GM12873 (cell line): ENCODE results near the gene UQCR10.

Experiments
- TF ChIP-seq, protein P1 (sequence below): IDR thresholded peaks from 2 replicates; pipeline ENCODE4 v1.5.1; 2012; ENCODE audit warnings: low read depth, mild to moderate bottlenecking, moderate library complexity, low read length, control low read depth; ENCODE audit not compliant: insufficient read depth; ENCODE audit errors: missing control alignments

Gene UQCR10

DNA sequence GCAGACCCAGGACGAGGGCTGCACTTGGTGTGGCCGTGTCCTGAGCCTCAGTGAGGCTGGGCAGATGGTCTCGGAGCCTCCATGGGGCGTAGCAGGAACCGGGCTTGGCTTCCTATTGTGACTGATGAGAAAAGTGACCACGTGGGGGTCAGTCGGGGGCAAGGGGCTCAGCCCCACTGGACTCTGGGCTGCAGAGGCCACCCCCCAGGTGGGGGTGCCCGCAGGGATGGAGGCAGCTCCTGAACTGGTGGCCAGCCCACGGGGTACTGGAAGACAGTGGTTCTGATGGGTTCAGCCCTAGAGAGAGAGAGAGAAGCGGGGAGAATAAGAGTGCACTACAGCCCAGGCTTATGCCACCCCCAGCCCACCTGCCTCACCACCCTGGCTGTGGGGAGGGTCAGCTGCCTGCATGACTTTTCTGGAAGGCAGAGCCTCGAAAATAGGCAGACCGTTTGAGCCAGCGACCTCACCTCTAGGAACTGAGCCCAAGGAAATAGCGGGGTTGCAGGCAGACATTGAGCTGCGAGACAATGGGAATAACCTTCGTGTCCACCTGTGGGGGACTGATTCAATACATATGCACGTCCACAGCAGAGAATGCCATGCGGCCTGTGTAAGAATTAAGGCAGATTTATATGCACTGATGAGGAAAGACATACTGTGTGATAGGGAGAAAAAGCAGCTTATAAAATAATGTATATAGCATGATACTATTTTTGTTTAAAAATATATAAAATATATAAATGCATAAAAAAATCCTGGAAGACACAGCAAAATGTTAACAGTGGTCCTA, 35.9 kb upstream of the UQCR10 start:
- TF ChIP-seq, protein P1, sequence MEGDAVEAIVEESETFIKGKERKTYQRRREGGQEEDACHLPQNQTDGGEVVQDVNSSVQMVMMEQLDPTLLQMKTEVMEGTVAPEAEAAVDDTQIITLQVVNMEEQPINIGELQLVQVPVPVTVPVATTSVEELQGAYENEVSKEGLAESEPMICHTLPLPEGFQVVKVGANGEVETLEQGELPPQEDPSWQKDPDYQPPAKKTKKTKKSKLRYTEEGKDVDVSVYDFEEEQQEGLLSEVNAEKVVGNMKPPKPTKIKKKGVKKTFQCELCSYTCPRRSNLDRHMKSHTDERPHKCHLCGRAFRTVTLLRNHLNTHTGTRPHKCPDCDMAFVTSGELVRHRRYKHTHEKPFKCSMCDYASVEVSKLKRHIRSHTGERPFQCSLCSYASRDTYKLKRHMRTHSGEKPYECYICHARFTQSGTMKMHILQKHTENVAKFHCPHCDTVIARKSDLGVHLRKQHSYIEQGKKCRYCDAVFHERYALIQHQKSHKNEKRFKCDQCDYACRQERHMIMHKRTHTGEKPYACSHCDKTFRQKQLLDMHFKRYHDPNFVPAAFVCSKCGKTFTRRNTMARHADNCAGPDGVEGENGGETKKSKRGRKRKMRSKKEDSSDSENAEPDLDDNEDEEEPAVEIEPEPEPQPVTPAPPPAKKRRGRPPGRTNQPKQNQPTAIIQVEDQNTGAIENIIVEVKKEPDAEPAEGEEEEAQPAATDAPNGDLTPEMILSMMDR = no peak

DNA sequence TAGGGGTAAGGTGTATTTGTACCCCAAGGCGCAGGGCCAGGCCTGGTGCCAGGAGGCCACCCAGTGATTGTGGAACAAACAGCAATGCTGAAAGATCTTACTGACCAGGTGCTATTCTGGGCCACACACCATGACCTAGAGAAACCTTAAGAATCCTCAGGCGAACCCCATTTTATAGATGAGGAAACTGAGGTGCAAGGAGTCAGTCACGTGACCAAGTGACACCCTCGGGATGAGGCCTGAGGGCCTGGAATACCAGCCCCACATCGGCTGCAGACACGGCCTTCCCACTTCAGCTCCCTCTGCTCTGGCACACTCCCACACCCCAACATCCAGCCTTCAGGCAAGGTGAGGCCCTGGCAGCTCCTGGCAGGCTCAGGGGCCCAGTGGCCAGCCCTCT, 34.3 kb upstream of the UQCR10 start:
- TF ChIP-seq, protein P1 = no peak

DNA sequence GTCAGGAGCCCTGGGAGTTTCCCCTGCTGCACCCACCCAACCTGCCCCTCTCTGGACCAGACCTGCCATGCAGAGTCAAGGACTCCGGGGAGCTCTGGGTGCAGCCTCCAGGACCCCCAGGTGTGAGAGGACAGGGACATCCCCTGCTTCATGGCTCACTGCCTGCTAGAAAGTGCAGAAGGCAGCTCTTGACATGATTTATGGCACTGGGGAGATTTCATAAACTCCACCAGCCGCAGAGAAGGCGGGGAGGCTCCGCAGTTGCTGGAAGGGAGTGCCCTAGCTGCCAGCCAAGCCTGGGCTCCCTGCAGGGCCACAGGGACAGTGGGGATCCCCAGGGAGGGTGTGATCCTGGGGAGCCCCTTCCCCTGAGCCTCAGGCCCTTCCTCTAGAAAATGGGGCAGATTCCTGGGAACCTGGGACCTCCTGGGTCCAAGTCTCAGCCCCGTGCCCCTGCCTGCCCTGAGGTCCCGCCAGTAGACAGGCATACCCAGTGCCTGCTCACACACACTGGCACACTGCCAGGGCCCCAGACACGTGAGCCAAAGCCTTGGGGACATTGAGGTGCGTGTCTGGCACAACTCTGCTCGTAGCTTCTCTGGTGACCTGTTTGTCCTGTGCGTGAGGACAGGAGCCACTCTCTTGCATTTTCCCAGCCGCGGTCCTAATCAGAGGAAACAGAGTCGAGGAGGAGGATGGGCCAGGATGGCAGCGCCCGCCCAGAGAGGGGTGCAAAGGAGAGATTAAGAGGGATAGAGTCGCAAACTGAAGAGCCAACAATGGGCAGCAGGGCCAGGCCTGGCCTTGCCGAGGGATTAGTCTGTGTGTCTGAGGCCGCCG, 33.6 kb upstream of the UQCR10 start:
- TF ChIP-seq, protein P1 = no peak

DNA sequence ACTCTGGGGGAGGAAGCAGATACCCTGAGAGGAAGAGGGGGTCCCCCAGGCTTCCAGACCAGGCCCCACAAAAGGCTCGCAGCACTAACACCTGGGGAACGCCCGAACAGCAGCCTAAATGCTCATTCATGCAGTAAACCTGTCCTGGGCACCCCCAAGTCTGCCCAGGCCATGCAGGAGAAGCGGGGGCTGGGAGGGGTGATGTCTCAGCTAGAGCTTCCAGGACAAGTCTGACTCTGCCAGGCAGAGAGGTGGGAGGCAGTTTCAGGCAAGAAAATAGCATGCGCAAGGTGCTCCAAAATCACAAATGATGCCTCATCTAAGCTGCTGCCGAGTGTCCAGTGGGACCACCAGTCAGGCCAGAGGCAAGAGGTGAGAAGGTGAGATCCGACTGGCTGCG, 32.8 kb upstream of the UQCR10 start:
- TF ChIP-seq, protein P1 = no peak

DNA sequence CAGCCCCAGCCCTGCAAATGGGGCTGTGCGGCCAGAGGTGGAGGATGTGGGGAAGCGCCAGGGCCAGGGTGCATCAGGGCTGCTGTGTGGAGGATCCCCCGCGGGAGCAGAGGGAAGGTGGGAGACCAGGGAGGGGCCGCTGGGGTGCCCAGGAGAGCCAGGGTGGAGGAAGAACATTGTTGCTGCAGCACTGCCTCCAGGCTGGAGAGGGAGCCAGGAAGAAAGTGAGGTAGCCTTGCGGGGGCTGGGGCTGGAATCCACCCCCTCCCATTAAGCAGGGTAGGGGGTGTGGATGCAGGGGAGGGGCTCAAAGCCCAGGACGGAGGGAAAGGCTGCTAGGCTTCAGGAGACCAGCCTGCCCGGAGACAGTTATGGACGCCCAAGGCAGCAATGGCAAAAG, 32.3 kb upstream of the UQCR10 start:
- TF ChIP-seq, protein P1 = no peak

DNA sequence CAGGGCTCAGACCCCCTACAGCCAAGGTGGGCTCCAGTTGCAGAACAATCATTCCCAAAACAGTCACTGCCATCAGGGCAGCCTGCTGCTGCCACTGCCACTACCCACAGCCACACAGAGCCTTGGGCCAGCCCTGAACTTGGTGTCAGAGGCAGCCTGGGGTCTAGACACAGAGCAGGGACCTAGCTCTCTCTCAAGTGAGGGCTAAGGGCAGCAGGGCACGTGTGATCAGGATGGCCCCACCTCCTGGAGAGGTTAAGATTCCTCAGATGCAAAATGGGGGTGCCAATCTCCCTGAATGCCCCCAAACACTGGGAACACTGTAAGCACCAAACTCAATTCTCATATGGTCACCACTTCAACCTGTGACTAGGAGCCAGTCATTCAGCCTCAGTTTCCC, 31.8 kb upstream of the UQCR10 start:
- TF ChIP-seq, protein P1 = no peak
